Osteoblast (primary cell): ENCODE measurements around the gene SYCN. TPM values are rescaled to one million over a fixed set of nuclear protein-coding genes. Genes with fewer than 3 reads are reported as not detected.

Experiments
- DNase-seq: peaks from one replicate; pipeline ENCODE4 v3.0.0; 2011; ENCODE audit warnings: low spot score, mixed read lengths; ENCODE audit not compliant: insufficient read length; ENCODE audit errors: missing footprints
- H2AFZ ChIP-seq: 2 replicates; pipeline ENCODE4 v1.6.0; 2011; ENCODE audit warnings: mild to moderate bottlenecking, low read length
- H3K27ac ChIP-seq: 2 replicates; pipeline ENCODE4 v1.5.1; 2011; ENCODE audit warnings: mild to moderate bottlenecking, low read depth, low read length, moderate library complexity
- H3K27me3 ChIP-seq: 2 replicates; pipeline ENCODE4 v1.6.0; 2012; ENCODE audit warnings: mild to moderate bottlenecking, control low read depth, inconsistent platforms, low read length, moderate library complexity; ENCODE audit not compliant: insufficient read depth
- H3K36me3 ChIP-seq: 2 replicates; pipeline ENCODE4 v1.5.1; 2011; ENCODE audit warnings: mild to moderate bottlenecking, low read length, control low read depth, moderate library complexity; ENCODE audit not compliant: insufficient read depth
- H3K4me1 ChIP-seq: 2 replicates; pipeline ENCODE4 v1.5.1; 2011; ENCODE audit warnings: mild to moderate bottlenecking, low read length, control low read depth, moderate library complexity; ENCODE audit not compliant: insufficient read depth
- H3K4me2 ChIP-seq: 2 replicates; pipeline ENCODE4 v1.6.0; 2011; ENCODE audit warnings: mild to moderate bottlenecking, low read length; ENCODE audit not compliant: insufficient read depth
- H3K4me3 ChIP-seq: fragments of 200-600 bp; sonication (generic); 3 replicates; pipeline ENCODE4 v1.5.1; 2012; ENCODE audit warnings: mild to moderate bottlenecking, low read length, inconsistent platforms; ENCODE audit not compliant: insufficient read depth
- H3K79me2 ChIP-seq: 2 replicates; pipeline ENCODE4 v1.6.0; 2012; ENCODE audit warnings: mild to moderate bottlenecking, low read length, control low read depth, inconsistent platforms; ENCODE audit not compliant: insufficient read depth
- H3K9me3 ChIP-seq: 2 replicates; pipeline ENCODE4 v1.5.1; 2011; ENCODE audit warnings: low read depth, low read length, control low read depth
- H4K20me1 ChIP-seq: 2 replicates; pipeline ENCODE4 v1.6.0; 2012; ENCODE audit warnings: mild to moderate bottlenecking, low read length, control low read depth; ENCODE audit not compliant: insufficient read depth
- total RNA-seq: library from RNA; depleted of rRNA; stranded (reverse); fragments of >200 nt; gene quantifications from 2 replicates; pipeline ENCODE4 v1.2.3, GENCODE V29; 2012
- TF ChIP-seq, protein P1 (sequence below): IDR thresholded peaks from 2 replicates; pipeline ENCODE4 v1.5.1; 2011; ENCODE audit warnings: mild to moderate bottlenecking, low read depth, low read length, moderate library complexity; ENCODE audit errors: extremely low read depth

Gene SYCN
- total RNA-seq, 1 donor: not detected

DNA sequence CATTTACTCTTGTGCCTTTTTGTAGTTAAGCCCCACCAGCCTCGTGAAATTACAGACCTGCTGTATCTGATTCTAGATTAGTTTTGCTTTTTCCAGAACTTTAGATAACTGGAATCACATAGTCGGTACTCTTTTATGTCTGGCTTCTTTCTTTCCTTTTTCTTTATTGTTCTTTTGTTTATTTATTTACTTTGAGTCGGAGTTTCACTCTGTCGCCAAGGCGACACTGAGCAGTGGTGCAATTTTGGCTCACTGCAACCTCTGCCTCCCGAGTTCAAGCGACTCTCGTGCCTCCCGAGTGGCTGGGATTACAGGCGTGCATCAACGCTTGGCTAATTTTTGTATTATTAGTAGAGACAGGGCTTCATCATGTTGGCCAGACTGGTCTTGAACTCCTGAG lies 13.3 kb downstream of the SYCN start:
- Histone ChIP-seq H2AFZ (no peak overlapping the region), H4K20me1 (no peaks in the 10 kb centered on the region), H3K4me2 (no peak overlapping the region), H3K4me1 (no peaks in the 10 kb centered on the region), H3K4me3 (no peak overlapping the region), H3K9me3 (no peaks in the 10 kb centered on the region), H3K79me2 (no peaks in the 10 kb centered on the region), H3K27ac (no peak overlapping the region), H3K36me3 (no peaks in the 10 kb centered on the region), H3K27me3 (peaks cover 19% of the 10 kb centered on the region)
- DNase-seq: no peak
- TF ChIP-seq, protein P1, sequence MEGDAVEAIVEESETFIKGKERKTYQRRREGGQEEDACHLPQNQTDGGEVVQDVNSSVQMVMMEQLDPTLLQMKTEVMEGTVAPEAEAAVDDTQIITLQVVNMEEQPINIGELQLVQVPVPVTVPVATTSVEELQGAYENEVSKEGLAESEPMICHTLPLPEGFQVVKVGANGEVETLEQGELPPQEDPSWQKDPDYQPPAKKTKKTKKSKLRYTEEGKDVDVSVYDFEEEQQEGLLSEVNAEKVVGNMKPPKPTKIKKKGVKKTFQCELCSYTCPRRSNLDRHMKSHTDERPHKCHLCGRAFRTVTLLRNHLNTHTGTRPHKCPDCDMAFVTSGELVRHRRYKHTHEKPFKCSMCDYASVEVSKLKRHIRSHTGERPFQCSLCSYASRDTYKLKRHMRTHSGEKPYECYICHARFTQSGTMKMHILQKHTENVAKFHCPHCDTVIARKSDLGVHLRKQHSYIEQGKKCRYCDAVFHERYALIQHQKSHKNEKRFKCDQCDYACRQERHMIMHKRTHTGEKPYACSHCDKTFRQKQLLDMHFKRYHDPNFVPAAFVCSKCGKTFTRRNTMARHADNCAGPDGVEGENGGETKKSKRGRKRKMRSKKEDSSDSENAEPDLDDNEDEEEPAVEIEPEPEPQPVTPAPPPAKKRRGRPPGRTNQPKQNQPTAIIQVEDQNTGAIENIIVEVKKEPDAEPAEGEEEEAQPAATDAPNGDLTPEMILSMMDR: no peak

DNA sequence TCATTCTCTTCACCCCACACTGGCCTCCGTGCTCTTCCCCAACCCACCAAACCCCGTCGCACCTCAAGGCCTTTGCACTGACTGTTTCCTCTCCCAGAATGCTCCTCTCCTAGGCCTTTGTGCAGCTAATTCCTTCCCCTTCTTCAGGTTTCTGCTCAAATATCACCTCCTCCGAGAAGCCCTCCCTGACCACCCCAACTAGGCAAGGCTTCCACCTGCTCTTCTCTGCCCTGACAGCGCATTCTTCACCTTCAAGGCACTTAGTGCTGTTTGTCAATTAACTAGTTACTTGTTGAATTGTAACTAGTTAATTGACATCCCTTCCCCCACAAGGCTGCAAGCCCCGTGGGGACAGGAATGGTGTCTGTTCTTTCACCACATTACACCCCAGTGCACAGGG lies 15.1 kb downstream of the SYCN start:
- no peaks in the 10 kb centered on the region for H3K36me3 ChIP-seq
- no peak overlapping the region for H3K27ac ChIP-seq
- TF ChIP-seq, protein P1: no peak
- peaks cover 9% of the 10 kb centered on the region for H3K27me3 ChIP-seq
- H3K79me2 ChIP-seq: no peaks in the 10 kb centered on the region
- no peak overlapping the region for H3K4me3 ChIP-seq
- H3K9me3 ChIP-seq: no peaks in the 10 kb centered on the region
- H4K20me1 ChIP-seq: no peaks in the 10 kb centered on the region
- H2AFZ ChIP-seq: no peak overlapping the region
- no peaks in the 10 kb centered on the region for H3K4me1 ChIP-seq
- no peak for DNase-seq
- H3K4me2 ChIP-seq: no peak overlapping the region

DNA sequence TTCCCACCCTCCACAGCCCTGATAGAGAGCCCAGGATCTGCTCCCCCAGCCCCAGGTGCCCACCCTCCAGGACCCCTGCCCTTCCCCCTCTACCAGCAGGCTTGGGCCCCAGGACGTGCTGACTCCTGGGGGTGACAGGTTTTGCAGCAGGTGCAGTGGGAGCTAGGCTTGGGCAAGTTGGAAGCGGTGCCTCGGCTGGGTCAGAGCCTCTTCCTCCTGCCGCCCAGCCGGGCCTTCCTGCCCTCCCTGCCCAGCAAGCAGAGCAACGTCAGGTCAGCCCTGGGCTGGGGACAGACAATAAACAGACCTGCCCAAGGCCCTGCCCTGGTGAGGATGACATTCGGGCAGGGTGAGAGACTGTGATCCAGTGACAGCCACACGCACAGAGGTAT lies 16.5 kb downstream of the SYCN start:
- H4K20me1 ChIP-seq: no peaks in the 10 kb centered on the region
- no peaks in the 10 kb centered on the region for H3K36me3 ChIP-seq
- no peaks in the 10 kb centered on the region for H3K9me3 ChIP-seq
- peaks cover 9% of the 10 kb centered on the region for H3K27me3 ChIP-seq
- H3K79me2 ChIP-seq: no peaks in the 10 kb centered on the region
- H3K4me3 ChIP-seq: no peak overlapping the region
- no peak overlapping the region for H3K27ac ChIP-seq
- H2AFZ ChIP-seq: no peak overlapping the region
- DNase-seq: no peak
- no peaks in the 10 kb centered on the region for H3K4me1 ChIP-seq
- TF ChIP-seq, protein P1: no peak
- no peak overlapping the region for H3K4me2 ChIP-seq

DNA sequence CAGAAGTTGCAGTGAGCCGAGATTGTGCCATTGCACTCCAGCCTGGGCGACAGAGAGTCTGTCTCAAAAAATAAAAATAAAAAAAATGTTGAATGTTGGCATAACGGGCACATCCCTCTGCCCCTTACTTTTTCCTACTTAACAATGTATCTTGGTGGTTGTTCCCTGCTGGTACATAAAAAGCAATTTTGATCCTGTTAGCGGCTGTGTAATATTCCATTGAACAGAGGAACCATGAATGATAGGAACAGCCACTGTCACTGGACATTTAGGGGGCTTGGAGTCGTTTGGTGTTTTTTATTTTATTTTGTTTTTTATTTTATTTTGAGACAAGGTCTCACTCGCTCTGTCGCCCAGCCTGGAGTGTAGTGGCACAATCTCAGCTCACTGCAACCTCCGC lies 17.7 kb downstream of the SYCN start:
- TF ChIP-seq, protein P1: no peak
- Histone ChIP-seq H3K27me3 (peaks cover 8% of the 10 kb centered on the region), H2AFZ (no peak overlapping the region), H3K27ac (no peak overlapping the region), H3K9me3 (no peaks in the 10 kb centered on the region), H3K36me3 (no peaks in the 10 kb centered on the region), H3K4me1 (no peaks in the 10 kb centered on the region), H4K20me1 (no peaks in the 10 kb centered on the region), H3K4me2 (no peak overlapping the region), H3K79me2 (no peaks in the 10 kb centered on the region), H3K4me3 (no peak overlapping the region)
- DNase-seq: no peak
